H1 (cell line): ENCODE data around the gene TFDP1. TPM values are rescaled to one million over a fixed set of nuclear protein-coding genes. Genes with fewer than 3 reads are reported as not detected.

Experiments used
- CTCF ChIA-PET: fragments of 300-600 bp; sonication (Branson Sonifier 250); formaldehyde crosslinking; loops from one replicate; lab custom pipeline; 2021; ENCODE audit not compliant: partially characterized antibody; lab: Charles Lee
- POLR2A ChIA-PET: fragments of 300-600 bp; sonication (Branson Sonifier 250); formaldehyde crosslinking; loops from one replicate; lab custom pipeline; 2021; ENCODE audit warnings: inconsistent platforms; ENCODE audit not compliant: partially characterized antibody; lab: Charles Lee
- DNase-seq, 2 experiments: peaks; one replicate each; pipeline versions ENCODE4 v3.0.0 to v3.0.0-alpha.2; 2010 to 2022; ENCODE audit warnings: low spot score in 2 of 2, low read depth in 1 of 2, mixed read lengths in 1 of 2
- FAIRE-seq: peaks from 2 replicates; lab custom pipeline; 2011; peaks lifted over from hg19 to GRCh38; lab: Jason Lieb, UNC
- H2AFZ ChIP-seq: 2 replicates; pipeline ENCODE4 v1.8.1; 2012; ENCODE audit warnings: low read length, inconsistent platforms
- H2AK5ac ChIP-seq: 2 replicates; pipeline ENCODE4 v1.6.1; 2013; ENCODE audit warnings: low read depth, low read length
- H2BK120ac ChIP-seq: replicated peaks from 2 replicates; pipeline ENCODE3; 2013; ENCODE audit warnings: low read depth, low read length, inconsistent platforms
- H2BK12ac ChIP-seq: 2 replicates; pipeline ENCODE4 v1.6.1; 2013; ENCODE audit warnings: low read depth, low read length
- H2BK15ac ChIP-seq: 2 replicates; pipeline ENCODE4 v1.6.1; 2013; ENCODE audit warnings: low read length
- H2BK20ac ChIP-seq: 2 replicates; pipeline ENCODE4 v1.6.1; 2013; ENCODE audit warnings: low read length
- H2BK5ac ChIP-seq: 2 replicates; pipeline ENCODE4 v1.6.1; 2013; ENCODE audit warnings: low read depth, low read length
- H3K14ac ChIP-seq: 2 replicates; pipeline ENCODE4 v1.6.1; 2013; ENCODE audit warnings: inconsistent platforms; ENCODE audit not compliant: insufficient read length
- H3K18ac ChIP-seq: 2 replicates; pipeline ENCODE4 v1.6.1; 2013; ENCODE audit warnings: low read length; ENCODE audit errors: extremely low read depth
- H3K23ac ChIP-seq: 2 replicates; pipeline ENCODE4 v1.6.1; 2013; ENCODE audit warnings: inconsistent platforms; ENCODE audit not compliant: insufficient read length
- H3K23me2 ChIP-seq: 2 replicates; pipeline ENCODE4 v1.6.1; 2013; ENCODE audit warnings: low read depth, low read length
- H3K27ac ChIP-seq: 2 replicates; pipeline ENCODE4 v1.6.1; 2011; ENCODE audit warnings: low read depth, low read length, inconsistent platforms
- H3K27me3 ChIP-seq, 4 experiments: replicated peaks in 1 of 4; 1 replicate in 1 of 4; 2 replicates in 3 of 4; pipeline versions ENCODE4 v1.6.1 to v1.8.1; 2011 to 2013; ENCODE audit warnings: low read length in 3 of 4, mild to moderate bottlenecking in 3 of 4, inconsistent platforms in 2 of 4, mixed read lengths in 2 of 4, moderate library complexity in 1 of 4; ENCODE audit not compliant: control insufficient read depth in 3 of 4, insufficient read depth in 3 of 4; ENCODE audit errors: extremely low read depth in 1 of 4
- H3K36me3 ChIP-seq, 4 experiments: 2 replicates each; pipeline versions ENCODE4 v1.6.1 to v1.8.1; 2011 to 2013; ENCODE audit warnings: mild to moderate bottlenecking in 4 of 4, low read length in 3 of 4, moderate library complexity in 2 of 4, control low read depth in 1 of 4, inconsistent platforms in 1 of 4; ENCODE audit not compliant: insufficient read depth in 4 of 4, control insufficient read depth in 2 of 4
- H3K4ac ChIP-seq: replicated peaks from 2 replicates; pipeline ENCODE3; 2013; ENCODE audit warnings: low read length, low read depth, mixed read lengths, inconsistent platforms; ENCODE audit not compliant: insufficient read length
- H3K4me1 ChIP-seq, 4 experiments: replicated peaks in 1 of 4; 1 replicate in 1 of 4; 2 replicates in 3 of 4; pipeline versions ENCODE4 v1.6.1 to v1.8.1; 2011 to 2013; ENCODE audit warnings: low read length in 3 of 4, inconsistent platforms in 2 of 4, mixed read lengths in 1 of 4; ENCODE audit not compliant: insufficient read depth in 4 of 4, control insufficient read depth in 3 of 4
- H3K4me2 ChIP-seq, 2 experiments: 2 replicates each; pipeline versions ENCODE4 v1.6.1 to v1.8.1; 2011 to 2013; ENCODE audit warnings: low read depth in 2 of 2, low read length in 2 of 2, control low read depth in 1 of 2, inconsistent platforms in 1 of 2, mild to moderate bottlenecking in 1 of 2; ENCODE audit not compliant: insufficient read depth in 1 of 2
- H3K4me3 ChIP-seq, 4 experiments: fragments of 200-600, 300-600 bp in 1 of 4; sonication (generic), shearing (Covaris generic), sonication (Bioruptor Twin) in 1 of 4; 2 replicates each; pipeline versions ENCODE4 v1.5.1 to v1.8.1; 2011 to 2016; ENCODE audit warnings: low read length in 4 of 4, low read depth in 3 of 4, control low read depth in 2 of 4, inconsistent platforms in 2 of 4, mild to moderate bottlenecking in 2 of 4, mixed read lengths in 1 of 4, moderate library complexity in 1 of 4; ENCODE audit not compliant: insufficient read depth in 2 of 4; ENCODE audit errors: extremely low read depth in 1 of 4
- H3K56ac ChIP-seq: replicated peaks from 2 replicates; pipeline ENCODE3; 2013; ENCODE audit warnings: low read depth, mild to moderate bottlenecking, mixed read lengths, low read length, inconsistent platforms; ENCODE audit not compliant: insufficient read length
- H3K79me1 ChIP-seq: 2 replicates; pipeline ENCODE4 v1.6.1; 2013; ENCODE audit warnings: low read depth, low read length, control low read depth
- H3K79me2 ChIP-seq, 2 experiments: 2 replicates each; pipeline versions ENCODE4 v1.6.1 to v1.8.1; 2012 to 2013; ENCODE audit warnings: low read length in 2 of 2, mild to moderate bottlenecking in 2 of 2, inconsistent platforms in 1 of 2; ENCODE audit not compliant: insufficient read depth in 2 of 2, control insufficient read depth in 1 of 2
- H3K9ac ChIP-seq, 4 experiments: replicated peaks in 1 of 4; 1 replicate in 1 of 4; 2 replicates in 3 of 4; pipeline versions ENCODE4 v1.6.1 to v1.8.1; 2011 to 2013; ENCODE audit warnings: low read depth in 3 of 4, low read length in 3 of 4, control low read depth in 2 of 4, mild to moderate bottlenecking in 2 of 4, moderate library complexity in 2 of 4, inconsistent platforms in 1 of 4; ENCODE audit errors: extremely low read depth in 1 of 4
- H3K9me3 ChIP-seq, 2 experiments: 2 replicates each; pipeline versions ENCODE4 v1.6.1 to v1.8.1; 2012 to 2013; ENCODE audit warnings: mild to moderate bottlenecking in 2 of 2, moderate library complexity in 2 of 2, control low read depth in 1 of 2, inconsistent platforms in 1 of 2, low read depth in 1 of 2, low read length in 1 of 2, mixed read lengths in 1 of 2; ENCODE audit not compliant: insufficient read depth in 2 of 2
- H4K20me1 ChIP-seq, 2 experiments: replicated peaks in 1 of 2; 2 replicates each; pipeline versions ENCODE3 to v1.8.1; 2011 to 2013; ENCODE audit warnings: inconsistent platforms in 2 of 2, low read length in 2 of 2, mild to moderate bottlenecking in 1 of 2; ENCODE audit not compliant: insufficient read depth in 2 of 2, control insufficient read depth in 1 of 2
- H4K5ac ChIP-seq: 2 replicates; pipeline ENCODE4 v1.6.1; 2013; ENCODE audit warnings: low read length, low read depth, mixed read lengths, inconsistent platforms; ENCODE audit not compliant: insufficient read length
- H4K8ac ChIP-seq: 2 replicates; pipeline ENCODE4 v1.8.0; 2013; ENCODE audit warnings: mild to moderate bottlenecking, moderate library complexity, low read length, inconsistent platforms; ENCODE audit not compliant: insufficient read depth; ENCODE audit errors: extremely low read depth
- H4K91ac ChIP-seq: replicated peaks from 2 replicates; pipeline ENCODE3; 2013; ENCODE audit warnings: low read length, mixed read lengths, inconsistent platforms; ENCODE audit not compliant: insufficient read length
- CTBP2 ChIP-seq: IDR thresholded peaks from 2 replicates; pipeline ENCODE4 v1.7.0; 2011; ENCODE audit warnings: borderline replicate concordance, mild to moderate bottlenecking, moderate library complexity, mixed read lengths, low read length; ENCODE audit not compliant: insufficient read depth, insufficient read length
- GTF2F1 ChIP-seq: IDR thresholded peaks from 2 replicates; pipeline ENCODE4 v1.6.1; 2012; ENCODE audit warnings: low read depth, low read length, improper control_type of control experiment, borderline replicate concordance
- NRF1 ChIP-seq: IDR thresholded peaks from 2 replicates; pipeline ENCODE4 v1.6.1; 2011; ENCODE audit warnings: mild to moderate bottlenecking, low read depth, low read length, improper control_type of control experiment
- SIX5 ChIP-seq: IDR thresholded peaks from 2 replicates; pipeline ENCODE4 v1.6.1; 2011; ENCODE audit warnings: mild to moderate bottlenecking, low read depth, low read length
- WGBS, 2 experiments: shearing (Covaris generic) in 1 of 2; methylation state at CpG; one replicate each; pipeline versions ENCODE4 v1.1.6 to v1.1.7; 2013 to 2015; ENCODE audit warnings: low lambda C conversion rate in 2 of 2, mixed read lengths in 2 of 2, inconsistent platforms in 1 of 2, low coverage in 1 of 2, missing lambda C conversion rate in 1 of 2; ENCODE audit not compliant: insufficient replicate concordance in 2 of 2, insufficient coverage in 1 of 2, insufficient read length in 1 of 2; ENCODE audit errors: extremely low coverage in 1 of 2, missing lambda C conversion rate in 1 of 2; 5-methylcytosine and 5-hydroxymethylcytosine counted together
- polyA plus RNA-seq, 7 experiments: library from polyadenylated mRNA; depleted of rRNA in 3 of 7; stranded (reverse) in 5 of 7; unstranded in 2 of 7; fragments of >200 nt in 5 of 7; fragments of 200-250 nt in 2 of 7; gene quantifications; 1 replicate in 5 of 7; 2 replicates in 1 of 7; 4 replicates in 1 of 7; pipeline versions ENCODE4 v1.2.1 to v1.2.3, GENCODE V29; 2011 to 2013; ENCODE audit warnings: missing spikeins in 2 of 7, mixed read lengths in 2 of 7
- total RNA-seq: library from RNA; stranded (reverse); fragmentation: NEBNext Ultra II Directional; extraction: Animal tissue kit (Norgen Biotek cat#: 25700); gene quantifications from 2 replicates; pipeline ENCODE4 v1.2.1, GENCODE V29; 2021
- TF ChIP-seq, protein P1 (sequence below): IDR thresholded peaks from 2 replicates; pipeline ENCODE4 v1.6.1; 2012; ENCODE audit warnings: inconsistent platforms

The TFDP1 gene
- total and polyA plus RNA-seq, 2 of the 8 experiments (the other 6 are each of a cell fraction or from before 2014, with no cell fraction given) = 43.6 to 81.9 TPM

GRCh38 chr13:113559901-113560644, 24.5 kb upstream of the TFDP1 start:
- H2BK5ac ChIP-seq = no peak overlapping the region
- H3K9ac ChIP-seq = no peak overlapping the region
- 93% methylated on average over 32 of the region's 56 CpGs; no CpG with 5 or more reads in 1 of the 2 experiments for WGBS, 2 experiments
- no peak overlapping the region; the same call in 1 of the 2 replicates for H4K8ac ChIP-seq
- no peaks in the 10 kb centered on the region for H3K79me2 ChIP-seq
- H3K4me1 ChIP-seq = peaks cover 0 to 4% (median 2%) of the 10 kb centered on the region in 4 experiments; a peak in 2 of 7 replicates
- no peak overlapping the region for H2BK15ac ChIP-seq
- no peak overlapping the region for H3K14ac ChIP-seq
- ChIA-PET POLR2A (interaction anchor here (0.6 to 2.1 kb wide), 5 partner anchors 8 to 59 kb away, joined by 3 to 8 read pairs (median 4); no protein-coding TSS in a partner anchor), CTCF (interaction anchor here (0.7 to 3.6 kb wide), 7 partner anchors 10 to 279 kb away, joined by 4 to 27 read pairs (median 9); no protein-coding TSS in a partner anchor)
- no peaks in the 10 kb centered on the region for H3K36me3 ChIP-seq
- TF ChIP-seq NRF1 (no peak), GTF2F1 (no peak), CTBP2 (no peak), SIX5 (no peak)
- TF ChIP-seq, protein P1, sequence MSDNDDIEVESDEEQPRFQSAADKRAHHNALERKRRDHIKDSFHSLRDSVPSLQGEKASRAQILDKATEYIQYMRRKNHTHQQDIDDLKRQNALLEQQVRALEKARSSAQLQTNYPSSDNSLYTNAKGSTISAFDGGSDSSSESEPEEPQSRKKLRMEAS = no peak
- H2AFZ ChIP-seq = no peak overlapping the region
- no peak overlapping the region for H2AK5ac ChIP-seq
- H3K9me3 ChIP-seq = no peaks in the 10 kb centered on the region
- H3K4ac ChIP-seq = no peak overlapping the region
- no peak overlapping the region for H2BK12ac ChIP-seq
- no peak overlapping the region for H2BK120ac ChIP-seq
- DNase-seq (peak in 1 of 2 experiments; percentile 34), FAIRE-seq (no peak)
- no peak overlapping the region for H3K23ac ChIP-seq
- no peak overlapping the region for H4K5ac ChIP-seq
- peaks cover 2% of the 10 kb centered on the region; the same call in 1 of the 2 replicates for H3K23me2 ChIP-seq
- no peak overlapping the region for H4K91ac ChIP-seq
- peaks cover 0 to 5% of the 10 kb centered on the region in 2 experiments for H4K20me1 ChIP-seq
- H2BK20ac ChIP-seq = no peak overlapping the region
- no peaks in the 10 kb centered on the region; the same call in 1 of the 2 replicates for H3K79me1 ChIP-seq
- H3K56ac ChIP-seq = no peak overlapping the region
- H3K4me3 ChIP-seq = no peak overlapping the region
- H3K27ac ChIP-seq = no peak overlapping the region
- H3K4me2 ChIP-seq = no peak overlapping the region; a peak in 1 of 4 replicates
- no peak overlapping the region for H3K18ac ChIP-seq
- no peaks in the 10 kb centered on the region for H3K27me3 ChIP-seq
